NCI-H128 (cell line): Measurements from ENCODE around the gene FAM135A.
A peak's percentile ranks its signal among the peaks of the same experiment; 100 is the strongest.

ENCODE experiments used
- DNase-seq: peaks from one replicate; lab custom pipeline; 2025; ENCODE audit not compliant: unreplicated experiment; lab: John Stamatoyannopoulos, UW

The FAM135A gene

GRCh38 chr6:70413114-70413991, at the start of gene FAM135A:
FAM135A (plus strand) TSS chr6:70413508; CDS start chr6:70428343, 14,835 bp downstream.
- DNase-seq, result peak; percentile 97

GRCh38 chr6:70363741-70364493, 49.4 kb upstream of the FAM135A start:
- DNase-seq, result no peak

GRCh38 chr6:70369332-70369950, 43.9 kb upstream of the FAM135A start:
- no peak for DNase-seq

- no peak for DNase-seq
Measured at GRCh38 chr6:70370496-70370895, 42.8 kb upstream of the FAM135A start.

GRCh38 chr6:70371454-70372105, 41.7 kb upstream of the FAM135A start:
- peak; percentile 8 for DNase-seq

GRCh38 chr6:70375166-70375565, 38.1 kb upstream of the FAM135A start:
- no peak for DNase-seq

- DNase-seq, result no peak
Measured at GRCh38 chr6:70375882-70376281, 37.4 kb upstream of the FAM135A start.

- no peak for DNase-seq
Measured at GRCh38 chr6:70376628-70377027, 36.7 kb upstream of the FAM135A start.

- DNase-seq, result no peak
Measured at GRCh38 chr6:70377372-70377771, 35.9 kb upstream of the FAM135A start.

GRCh38 chr6:70379473-70380013, 33.8 kb upstream of the FAM135A start:
- DNase-seq, result no peak

GRCh38 chr6:70380252-70380651, 33.1 kb upstream of the FAM135A start:
- no peak for DNase-seq

- no peak for DNase-seq
Measured at GRCh38 chr6:70380771-70381416, 32.4 kb upstream of the FAM135A start.

- no peak for DNase-seq
Measured at GRCh38 chr6:70381417-70381782, 31.9 kb upstream of the FAM135A start.

- DNase-seq, result no peak
Measured at GRCh38 chr6:70385901-70386300, 27.4 kb upstream of the FAM135A start.

GRCh38 chr6:70388814-70389213, 24.5 kb upstream of the FAM135A start:
- DNase-seq, result no peak

- no peak for DNase-seq
Measured at GRCh38 chr6:70389261-70389660, 24.0 kb upstream of the FAM135A start.

GRCh38 chr6:70390067-70390466, 23.2 kb upstream of the FAM135A start:
- no peak for DNase-seq

- DNase-seq, result no peak
Measured at GRCh38 chr6:70391492-70391891, 21.8 kb upstream of the FAM135A start.

- DNase-seq, result no peak
Measured at GRCh38 chr6:70394518-70395300, 18.6 kb upstream of the FAM135A start.

GRCh38 chr6:70395301-70395672, 18.0 kb upstream of the FAM135A start:
- no peak for DNase-seq
